Measurements from ENCODE around the gene AKAP8L. TPM values are rescaled to one million over a fixed set of nuclear protein-coding genes. Genes with fewer than 3 reads are reported as not detected.

The AKAP8L gene
- total and polyA plus RNA-seq, 10 donors = 41.2 to 236 (median 136) TPM

DNA sequence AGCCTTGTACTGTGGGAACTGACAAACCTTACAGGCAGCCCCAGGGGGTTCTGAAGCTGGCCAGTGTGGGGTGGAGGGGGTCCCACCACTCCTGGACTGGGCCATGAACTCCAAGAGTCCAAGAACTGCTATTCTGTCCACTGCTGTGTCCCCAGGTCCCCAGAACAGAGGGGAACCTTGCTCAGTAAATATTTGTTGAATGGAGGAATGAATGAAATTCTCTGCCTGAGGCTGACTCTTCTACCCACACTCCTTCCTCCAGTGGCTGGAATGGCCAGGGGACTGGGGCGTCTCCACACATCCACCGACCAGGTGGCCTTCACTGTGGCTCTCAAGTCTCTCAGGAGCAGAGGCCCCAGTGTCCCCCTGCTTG is 19.3 kb upstream of the AKAP8L start:
- DNase-seq = no peak
- Histone ChIP-seq H3K4me1 (peaks cover 6 to 8% (median 7%) of the 10 kb centered on the region in 6 donors), H3K27ac (no peak overlapping the region), H3K4me3 (no peak overlapping the region), H3K9me3 (no peaks in the 10 kb centered on the region), H3K27me3 (replicated peaks in 1 of 7) (no peaks in the 10 kb centered on the region), H3K36me3 (peaks cover 0 to 30% (median 0%) of the 10 kb centered on the region in 6 donors)
- intact Hi-C loops (cut with DNase I; ENCODE audit: low total_unique reads) = no loop called here
- 85 to 93% (median 93%) methylated on average over 2 of the region's 2 CpGs for WGBS, 5 donors
- no peak for TF ChIP-seq POLR2AphosphoS5 (IDR thresholded peaks at IDR 0.05)
- no peak for TF ChIP-seq POLR2A (IDR thresholded peaks at IDR 0.05)
- TF ChIP-seq, protein P1, sequence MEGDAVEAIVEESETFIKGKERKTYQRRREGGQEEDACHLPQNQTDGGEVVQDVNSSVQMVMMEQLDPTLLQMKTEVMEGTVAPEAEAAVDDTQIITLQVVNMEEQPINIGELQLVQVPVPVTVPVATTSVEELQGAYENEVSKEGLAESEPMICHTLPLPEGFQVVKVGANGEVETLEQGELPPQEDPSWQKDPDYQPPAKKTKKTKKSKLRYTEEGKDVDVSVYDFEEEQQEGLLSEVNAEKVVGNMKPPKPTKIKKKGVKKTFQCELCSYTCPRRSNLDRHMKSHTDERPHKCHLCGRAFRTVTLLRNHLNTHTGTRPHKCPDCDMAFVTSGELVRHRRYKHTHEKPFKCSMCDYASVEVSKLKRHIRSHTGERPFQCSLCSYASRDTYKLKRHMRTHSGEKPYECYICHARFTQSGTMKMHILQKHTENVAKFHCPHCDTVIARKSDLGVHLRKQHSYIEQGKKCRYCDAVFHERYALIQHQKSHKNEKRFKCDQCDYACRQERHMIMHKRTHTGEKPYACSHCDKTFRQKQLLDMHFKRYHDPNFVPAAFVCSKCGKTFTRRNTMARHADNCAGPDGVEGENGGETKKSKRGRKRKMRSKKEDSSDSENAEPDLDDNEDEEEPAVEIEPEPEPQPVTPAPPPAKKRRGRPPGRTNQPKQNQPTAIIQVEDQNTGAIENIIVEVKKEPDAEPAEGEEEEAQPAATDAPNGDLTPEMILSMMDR (IDR thresholded peaks at IDR 0.05 in 8 of 11, conservative IDR thresholded peaks at IDR 0.05 in 3 of 11) = no peak

DNA sequence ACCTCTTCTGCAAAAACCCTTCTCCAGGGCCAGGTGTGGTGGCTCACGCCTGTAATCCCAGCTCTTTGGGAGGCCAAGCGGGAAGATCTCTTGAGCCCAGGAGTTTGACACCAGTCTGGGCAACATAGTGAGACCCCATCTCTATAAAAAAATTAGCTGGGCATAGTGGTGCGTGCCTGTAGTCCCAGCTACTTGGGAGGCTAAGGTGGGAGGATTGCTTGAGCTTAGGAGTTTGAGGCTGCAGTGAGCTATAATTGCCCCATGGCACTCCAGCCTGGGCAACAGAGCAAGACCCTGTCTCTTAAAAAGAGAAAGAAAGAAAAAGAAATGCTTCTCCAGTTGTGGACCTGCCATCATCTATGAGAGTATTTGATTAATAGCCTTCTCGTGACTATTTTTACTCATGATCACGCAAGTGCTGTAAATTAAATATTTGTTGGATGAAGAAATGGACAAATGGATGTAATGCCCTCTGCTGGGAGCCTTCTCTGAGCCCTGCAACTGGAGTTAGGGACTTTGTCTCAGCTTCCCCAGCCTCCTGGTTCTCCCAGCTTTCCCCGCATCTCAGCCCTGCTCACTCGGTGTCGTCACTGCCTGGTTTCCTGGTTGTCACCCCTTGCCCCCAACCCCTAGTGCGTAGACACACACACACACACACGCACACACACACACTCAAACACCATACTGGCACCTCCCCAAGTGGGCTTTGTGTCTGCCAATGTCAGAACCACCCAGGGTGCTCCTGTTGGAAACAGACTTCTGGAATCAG is 18.8 kb upstream of the AKAP8L start:
- no peak overlapping the region for H3K27ac ChIP-seq
- no peak overlapping the region for H3K4me3 ChIP-seq
- H3K27me3 ChIP-seq (replicated peaks in 1 of 7) = no peaks in the 10 kb centered on the region
- TF ChIP-seq, protein P1 (IDR thresholded peaks at IDR 0.05 in 8 of 11, conservative IDR thresholded peaks at IDR 0.05 in 3 of 11) = no peak
- TF ChIP-seq POLR2AphosphoS5 (IDR thresholded peaks at IDR 0.05) (no peak), POLR2A (IDR thresholded peaks at IDR 0.05) (no peak)
- H3K4me1 ChIP-seq = peaks cover 6 to 12% (median 9%) of the 10 kb centered on the region in 6 donors
- intact Hi-C loops (cut with DNase I; ENCODE audit: low total_unique reads) = no loop called here
- H3K36me3 ChIP-seq = peaks cover 0 to 30% (median 0%) of the 10 kb centered on the region in 6 donors
- WGBS, 5 donors = 73 to 87% (median 81%) methylated on average over 9 to 10 of the region's 10 CpGs
- DNase-seq = no peak
- no peaks in the 10 kb centered on the region for H3K9me3 ChIP-seq

DNA sequence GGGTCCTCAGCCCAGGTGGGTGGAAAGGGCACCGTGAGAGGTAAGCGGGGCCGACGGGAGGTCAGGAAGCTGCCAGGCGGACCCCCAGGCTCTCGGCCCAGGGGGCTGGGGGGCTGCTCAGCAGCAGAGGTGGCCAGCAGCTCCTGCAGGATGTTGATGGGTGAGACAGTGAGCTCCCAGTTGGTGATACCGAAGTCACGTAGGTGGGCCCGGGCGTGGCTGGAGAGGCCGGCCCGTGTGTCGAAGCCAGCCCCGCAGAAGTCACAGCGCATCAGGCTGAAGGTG is 18.0 kb upstream of the AKAP8L start:
- DNase-seq = no peak
- 86 to 95% (median 92%) methylated on average over 8 to 15 of the region's 15 CpGs for WGBS, 5 donors
- Histone ChIP-seq H3K36me3 (peaks cover 0 to 30% (median 0%) of the 10 kb centered on the region in 6 donors), H3K27me3 (replicated peaks in 1 of 7) (no peaks in the 10 kb centered on the region), H3K27ac (no peak overlapping the region), H3K4me1 (peaks cover 7 to 15% (median 12%) of the 10 kb centered on the region in 6 donors), H3K9me3 (no peaks in the 10 kb centered on the region), H3K4me3 (no peak overlapping the region)
- no peak for TF ChIP-seq POLR2AphosphoS5 (IDR thresholded peaks at IDR 0.05)
- TF ChIP-seq, protein P1 (IDR thresholded peaks at IDR 0.05 in 8 of 11, conservative IDR thresholded peaks at IDR 0.05 in 3 of 11) = no peak
- no peak for TF ChIP-seq POLR2A (IDR thresholded peaks at IDR 0.05)
- intact Hi-C loops (cut with DNase I; ENCODE audit: low total_unique reads) = no loop called here

DNA sequence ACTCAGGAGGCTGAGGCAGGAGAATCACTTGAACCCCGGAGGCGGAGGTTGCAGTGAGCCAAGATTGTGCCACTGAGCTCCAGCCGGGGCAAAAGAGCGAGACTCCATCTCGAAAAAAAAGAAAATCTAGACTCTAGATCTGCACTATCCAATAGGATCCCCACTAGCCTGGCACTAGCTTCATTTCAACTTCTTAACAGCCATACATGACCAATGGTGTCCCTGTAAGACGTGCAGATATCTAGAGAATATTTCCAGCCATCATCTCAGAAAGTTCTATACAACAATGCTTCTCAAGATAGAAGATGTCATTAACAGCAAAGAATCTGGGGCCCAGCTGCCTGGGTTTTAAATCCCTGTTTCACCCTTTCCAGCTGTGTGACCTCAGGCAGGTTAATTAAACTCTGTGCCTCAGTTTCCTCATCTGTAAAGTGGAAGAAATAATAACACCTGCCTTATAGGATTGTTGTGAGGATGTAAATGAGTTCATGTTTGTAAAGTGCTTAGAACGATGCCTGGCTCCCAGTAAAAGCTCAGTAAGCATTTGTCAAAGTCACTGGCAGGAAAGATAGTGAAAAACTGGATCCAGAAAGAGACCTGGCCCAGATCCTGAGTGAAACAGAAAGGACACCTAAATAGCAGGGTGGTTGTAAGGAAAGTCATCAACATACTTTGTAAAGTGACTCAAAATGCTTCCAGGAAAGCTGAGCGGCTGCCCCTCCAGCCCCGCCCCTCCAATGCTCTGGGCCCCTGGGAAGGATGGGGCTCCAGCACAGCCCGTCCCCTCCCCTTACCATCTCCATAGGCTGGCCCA is 17.4 kb upstream of the AKAP8L start:
- no peak for DNase-seq
- Histone ChIP-seq H3K27ac (no peak overlapping the region), H3K36me3 (peaks cover 0 to 30% (median 0%) of the 10 kb centered on the region in 6 donors), H3K9me3 (no peaks in the 10 kb centered on the region), H3K27me3 (replicated peaks in 1 of 7) (no peaks in the 10 kb centered on the region), H3K4me1 (peaks cover 12 to 21% (median 17%) of the 10 kb centered on the region in 6 donors), H3K4me3 (no peak overlapping the region)
- TF ChIP-seq, protein P1 (IDR thresholded peaks at IDR 0.05 in 8 of 11, conservative IDR thresholded peaks at IDR 0.05 in 3 of 11) = no peak
- TF ChIP-seq POLR2A (IDR thresholded peaks at IDR 0.05) = no peak
- no peak for TF ChIP-seq POLR2AphosphoS5 (IDR thresholded peaks at IDR 0.05)
- intact Hi-C loops (cut with DNase I; ENCODE audit: low total_unique reads) = no loop called here
- 85 to 96% (median 91%) methylated on average over 10 of the region's 10 CpGs for WGBS, 5 donors

Data from spleen (tissue), 11 donors.